HepG2 (cell line): ENCODE measurements around the gene IGDCC3. TPM values are rescaled to one million over a fixed set of nuclear protein-coding genes. Genes with fewer than 3 reads are reported as not detected.

Experiments
- FOXK2 ChIP-seq: fragments of 450-650 bp; IDR thresholded peaks from 2 replicates; pipeline ENCODE4 v1.6.1; 2016
- FOXP4 ChIP-seq: sonication (generic); formaldehyde crosslinking; IDR thresholded peaks from 2 replicates; pipeline ENCODE4 v1.4.0; 2020; ENCODE audit warnings: missing genetic modification reagents
- GABPB1 ChIP-seq: IDR thresholded peaks from 2 replicates; pipeline ENCODE4 v1.6.1; 2016; ENCODE audit warnings: mild to moderate bottlenecking, missing genetic modification reagents, moderate library complexity, missing compliant biosample characterization
- GLI4 ChIP-seq: sonication (generic); formaldehyde crosslinking; IDR thresholded peaks from 2 replicates; pipeline ENCODE4 v1.5.1; 2020; ENCODE audit warnings: missing genetic modification reagents, mild to moderate bottlenecking, moderate library complexity, borderline replicate concordance
- HNF4A ChIP-seq: sonication (generic); formaldehyde crosslinking; IDR thresholded peaks from 2 replicates; pipeline ENCODE4 v1.4.0; 2020; ENCODE audit warnings: missing genetic modification reagents
- HNRNPL ChIP-seq: fragments of 200-400 bp; formaldehyde crosslinking; IDR thresholded peaks from 2 replicates; pipeline ENCODE4 v1.6.1; 2017; ENCODE audit warnings: mild to moderate bottlenecking, low read depth, low read length
- PATZ1 ChIP-seq: sonication (generic); formaldehyde crosslinking; IDR thresholded peaks from 2 replicates; pipeline ENCODE4 v1.4.0; 2020; ENCODE audit warnings: missing genetic modification reagents
- SALL2 ChIP-seq: sonication (generic); formaldehyde crosslinking; IDR thresholded peaks from 2 replicates; pipeline ENCODE4 v1.8.1; 2023; ENCODE audit warnings: mild to moderate bottlenecking, missing genetic modification reagents, inconsistent platforms
- SPEN ChIP-seq: sonication (generic); formaldehyde crosslinking; IDR thresholded peaks from 2 replicates; pipeline ENCODE4 v1.5.1; 2020; ENCODE audit warnings: low read depth, mild to moderate bottlenecking, missing genetic modification reagents
- YEATS4 ChIP-seq: sonication (generic); formaldehyde crosslinking; IDR thresholded peaks from 2 replicates; pipeline ENCODE4 v1.4.0; 2020; ENCODE audit warnings: missing genetic modification reagents, borderline replicate concordance
- ZFP82 ChIP-seq: sonication (generic); formaldehyde crosslinking; IDR thresholded peaks from 2 replicates; pipeline ENCODE4 v1.5.1; 2020; ENCODE audit warnings: mild to moderate bottlenecking, missing genetic modification reagents, borderline replicate concordance
- ZNF142 ChIP-seq: sonication (generic); formaldehyde crosslinking; IDR thresholded peaks from 2 replicates; pipeline ENCODE4 v1.4.0; 2020; ENCODE audit warnings: missing genetic modification reagents
- ZNF558 ChIP-seq: sonication (generic); formaldehyde crosslinking; IDR thresholded peaks from 2 replicates; pipeline ENCODE4 v1.9.0; 2022; ENCODE audit warnings: mild to moderate bottlenecking, missing genetic modification reagents, borderline replicate concordance
- ZNF563 ChIP-seq: sonication (generic); formaldehyde crosslinking; IDR thresholded peaks from 2 replicates; pipeline ENCODE4 v1.8.0; 2022; ENCODE audit warnings: mild to moderate bottlenecking, moderate library complexity, missing genetic modification reagents
- ZNF580 ChIP-seq: IDR thresholded peaks from 2 replicates; pipeline ENCODE4 v1.6.1; 2016; ENCODE audit warnings: low read depth, borderline replicate concordance
- ZNF740 ChIP-seq: sonication (generic); formaldehyde crosslinking; IDR thresholded peaks from 2 replicates; pipeline ENCODE4 v1.4.0; 2020; ENCODE audit warnings: missing genetic modification reagents
- ZSCAN21 ChIP-seq: sonication (generic); formaldehyde crosslinking; IDR thresholded peaks from 2 replicates; pipeline ENCODE4 v1.8.0; 2022; ENCODE audit warnings: mild to moderate bottlenecking, missing genetic modification reagents, moderate library complexity, borderline replicate concordance
- polyA plus RNA-seq, 8 experiments: library from polyadenylated mRNA; depleted of rRNA in 3 of 8; stranded (reverse) in 7 of 8; unstranded in 1 of 8; fragments of >200 nt; fragmentation: Illumina TruSeq in 4 of 8; extraction: Trizol in 4 of 8; gene quantifications; 2 replicates each; pipeline versions ENCODE4 v1.2.1 to v1.2.3, GENCODE V29; 2011 to 2016; ENCODE audit warnings: low read depth in 4 of 8, missing spikeins in 1 of 8, mixed read lengths in 1 of 8; ENCODE audit not compliant: insufficient read depth in 1 of 8
- total RNA-seq, 5 experiments: library from RNA; depleted of rRNA; stranded (reverse); fragments of >200 nt; fragmentation: Illumina TruSeq; extraction: Trizol; gene quantifications; 2 replicates each; pipeline ENCODE4 v1.2.3, GENCODE V29; 2016; ENCODE audit warnings: low read depth in 1 of 5

IGDCC3 gene
- total and polyA plus RNA-seq, 2 of the 13 experiments (the other 11 are each of a cell fraction or from before 2014, with no cell fraction given), result 30.1 to 51.8 TPM

GRCh38 chr15:65286704-65287519 lies 90.9 kb downstream of the IGDCC3 start, which contains the start of gene PARP16 (continued):
- TF ChIP-seq ZNF580 (peak; percentile 23; the same call in 1 of the 2 replicates), SALL2 (0 out of 2 replicates have a peak, but pooled peaks have one; percentile 23), GLI4 (CRISPR knock-in tag) (no peak), ZNF142 (CRISPR knock-in tag) (peak; percentile 73; the same call in 1 of the 2 replicates), SPEN (CRISPR knock-in tag) (peak; percentile 61), HNRNPL (peak; percentile 14; the same call in 1 of the 2 replicates), ZNF563 (CRISPR knock-in tag) (peak; percentile 62; the same call in 1 of the 2 replicates), HNF4A (CRISPR knock-in tag) (no peak), ZFP82 (peak; percentile 39; the same call in 1 of the 2 replicates), PATZ1 (CRISPR knock-in tag) (peak; percentile 85), FOXK2 (no peak), ZNF558 (CRISPR knock-in tag) (0 out of 2 replicates have a peak, but pooled peaks have one; percentile 79), FOXP4 (0 out of 2 replicates have a peak, but pooled peaks have one; percentile 9), YEATS4 (CRISPR knock-in tag) (peak; percentile 74), GABPB1 (CRISPR knock-in tag) (peak; percentile 81), ZNF740 (CRISPR knock-in tag) (peak; percentile 71; the same call in 1 of the 2 replicates), ZSCAN21 (CRISPR knock-in tag) (peak; percentile 30; the same call in 1 of the 2 replicates)
